ENCODE results near the gene TAS2R60. TPM values are rescaled to one million over a fixed set of nuclear protein-coding genes. Genes with fewer than 3 reads are reported as not detected.

Gene TAS2R60
- total and polyA plus RNA-seq, 2 of the 4 experiments (the other 2 are of a cell fraction), result not detected

GRCh38 chr7:143439866-143440265 lies 3.4 kb upstream of the TAS2R60 start:
- Histone ChIP-seq H3K9me1 (ENCODE audit: insufficient read depth, low read length) (no peaks in the 10 kb centered on the region), H2AK5ac (ENCODE audit: low read depth, low read length) (no peak overlapping the region), H3K9me3 (ENCODE audit: control insufficient read depth, insufficient read depth, low read length) (no peaks in the 10 kb centered on the region), H4K5ac (ENCODE audit: low read depth, low read length) (no peak overlapping the region), H2BK120ac (ENCODE audit: low read depth, low read length) (no peak overlapping the region), H3K4me3 (ENCODE audit: insufficient read depth, low read depth, low read length) (no peak overlapping the region), H2AK9ac (replicated peaks; ENCODE audit: low read depth, low read length, poor library complexity) (no peak overlapping the region), H2BK20ac (ENCODE audit: low read depth, low read length) (no peak overlapping the region), H3K27me3 (ENCODE audit: control insufficient read depth, insufficient read depth, low read length) (peaks cover 8% of the 10 kb centered on the region), H3K23ac (ENCODE audit: low read depth, low read length) (no peak overlapping the region), H3K9ac (ENCODE audit: low read depth, low read length) (no peak overlapping the region), H4K8ac (ENCODE audit: low read depth in 2 of 2, low read length in 2 of 2) (no peak overlapping the region), H4K91ac (ENCODE audit: insufficient read depth, low read depth, low read length) (no peak overlapping the region), H3K56ac (ENCODE audit: extremely low read depth, insufficient read depth, low read length) (no peak overlapping the region), H3K27ac (ENCODE audit: insufficient read depth, low read length) (no peak overlapping the region), H3K79me1 (ENCODE audit: low read depth in 1 of 2, low read length in 2 of 2) (no peaks in the 10 kb centered on the region), H2BK5ac (ENCODE audit: low read depth, low read length, poor library complexity, severe bottlenecking) (no peak overlapping the region), H3K14ac (replicated peaks; ENCODE audit: low read depth, low read length) (no peak overlapping the region), H3K18ac (ENCODE audit: low read depth, low read length) (no peak overlapping the region), H3K4me2 (ENCODE audit: low read depth, low read length) (no peak overlapping the region), H2AFZ (replicated peaks; ENCODE audit: low read length, poor library complexity) (no peak overlapping the region), H2BK15ac (ENCODE audit: low read depth, low read length) (no peak overlapping the region), H3K4me1 (ENCODE audit: control insufficient read depth, insufficient read depth, low read length) (no peaks in the 10 kb centered on the region), H3K4ac (ENCODE audit: low read depth, low read length) (no peak overlapping the region), H4K20me1 (ENCODE audit: insufficient read depth, low read length) (no peaks in the 10 kb centered on the region), H3K36me3 (ENCODE audit: control insufficient read depth, insufficient read depth, low read length) (no peaks in the 10 kb centered on the region)
- BruUV-seq (replicated peaks), result no TSS peak
- ATAC-seq (ENCODE audit: low read depth), result no peak
- ChIA-PET CTCF (interaction anchor here (0.6 kb wide), 1 partner anchor 60 kb away, joined by 9 read pairs; no protein-coding TSS in a partner anchor), POLR2A (ENCODE audit: unreplicated experiment) (interaction anchor here (0.5 kb wide), 1 partner anchor 47 kb away, joined by 7 read pairs; no protein-coding TSS in a partner anchor)
- intact Hi-C loops (cut with micrococcal nuclease), result no loop called here
- WGBS, 2 experiments (ENCODE audit: extremely low coverage in 2 of 2, insufficient read length in 1 of 2), result no CpG with 5 or more reads among the region's 2 CpGs
- DNase-seq, result no peak
- dilution Hi-C loops (cut with HindIII; ENCODE audit: low sequenced_read_pairs, unreplicated experiment), result no loop called here
- in situ Hi-C loops (cut with MboI; ENCODE audit: low sequenced_read_pairs), result loop anchor here (25.0 kb wide), 1 partner anchor 428 kb away; no protein-coding TSS in a partner anchor
- TF ChIP-seq MXI1 (IDR thresholded peaks at IDR 0.05; ENCODE audit: borderline replicate concordance, low read depth, low read length), result no peak
- no peak for TF ChIP-seq RCOR1 (IDR thresholded peaks at IDR 0.05; ENCODE audit: insufficient replicate concordance, low read length)
- TF ChIP-seq MAFK (IDR thresholded peaks at IDR 0.05; ENCODE audit: low read depth, low read length), result no peak
- TF ChIP-seq MAZ (IDR thresholded peaks at IDR 0.05; ENCODE audit: borderline replicate concordance, low read depth, low read length), result no peak
- no peak for TF ChIP-seq NFE2L2 (IDR thresholded peaks at IDR 0.05; ENCODE audit: low read depth, low read length)
- no peak for TF ChIP-seq RFX5 (IDR thresholded peaks at IDR 0.05; ENCODE audit: low read depth, low read length)
- TF ChIP-seq CTCF (conservative IDR thresholded peaks at IDR 0.05; ENCODE audit: low read depth, low read length), result no peak
- TF ChIP-seq CEBPB (IDR thresholded peaks at IDR 0.05; ENCODE audit: low read depth, low read length), result no peak
- TF ChIP-seq RAD21 (IDR thresholded peaks at IDR 0.05; ENCODE audit: low read length), result no peak
- no peak for TF ChIP-seq BHLHE40 (IDR thresholded peaks at IDR 0.05; ENCODE audit: low read depth, low read length)

All from IMR-90 (cell line).